K562 (cell line): ENCODE results near the gene KIF17. TPM values are rescaled to one million over a fixed set of nuclear protein-coding genes. Genes with fewer than 3 reads are reported as not detected.
A peak's percentile ranks its signal among the peaks of the same experiment; 100 is the strongest.

Experiments
- BRD4 ChIP-seq: fragments of 200-600 bp; sonication (generic); IDR thresholded peaks from 2 replicates; pipeline ENCODE4 v1.6.1; 2017; ENCODE audit warnings: inconsistent platforms
- CBX1 ChIP-seq: sonication (generic); IDR thresholded peaks from 2 replicates; pipeline ENCODE4 v1.6.1; 2016; ENCODE audit warnings: antibody characterized with exemption, low read depth, mild to moderate bottlenecking
- CBX3 ChIP-seq, 2 experiments: IDR thresholded peaks; 1 replicate in 1 of 2; 2 replicates in 1 of 2; pipeline ENCODE4 v1.6.1; 2012; ENCODE audit warnings: inconsistent platforms in 2 of 2, low read length in 2 of 2, borderline replicate concordance in 1 of 2, control low read depth in 1 of 2
- CHD1 ChIP-seq: fragments of 200-600 bp; sonication (generic); IDR thresholded peaks from one replicate; pipeline ENCODE4 v1.6.1; 2012; ENCODE audit warnings: mild to moderate bottlenecking, moderate library complexity, low read length, inconsistent platforms
- DNMT1 ChIP-seq: fragments of 450-650 bp; IDR thresholded peaks from 2 replicates; pipeline ENCODE4 v1.6.1; 2016; ENCODE audit warnings: antibody characterized with exemption, mild to moderate bottlenecking
- FIP1L1 ChIP-seq: fragments of 200-400 bp; formaldehyde crosslinking; IDR thresholded peaks from 2 replicates; pipeline ENCODE4 v1.6.1; 2018; ENCODE audit warnings: mild to moderate bottlenecking, low read depth, low read length; ENCODE audit not compliant: poor library complexity, severe bottlenecking
- GTF2F1 ChIP-seq: IDR thresholded peaks from 2 replicates; pipeline ENCODE4 v1.6.1; 2011; ENCODE audit warnings: low read depth, low read length, improper control_type of control experiment
- ID3 ChIP-seq, 2 experiments: fragments of 250-450 bp in 1 of 2; fragments of 450-650 bp in 1 of 2; sonication (Bioruptor Pico) in 1 of 2; IDR thresholded peaks; 2 replicates each; pipeline versions ENCODE4 v1.6.1 to v1.8.0; 2016 to 2021; ENCODE audit warnings: mild to moderate bottlenecking in 2 of 2, moderate library complexity in 2 of 2, missing compliant biosample characterization in 1 of 2, missing genetic modification characterization in 1 of 2
- PCBP1 ChIP-seq: fragments of 200-400 bp; formaldehyde crosslinking; IDR thresholded peaks from 2 replicates; pipeline ENCODE4 v1.6.1; 2018; ENCODE audit warnings: mild to moderate bottlenecking, low read depth, low read length; ENCODE audit not compliant: poor library complexity, severe bottlenecking
- POLR2B ChIP-seq: fragments of 450-650 bp; IDR thresholded peaks from 2 replicates; pipeline ENCODE4 v1.6.1; 2018; ENCODE audit warnings: low read depth; ENCODE audit not compliant: partially characterized antibody
- RBFOX2 ChIP-seq: fragments of 200-400 bp; formaldehyde crosslinking; IDR thresholded peaks from 2 replicates; pipeline ENCODE4 v1.6.1; 2017; ENCODE audit warnings: low read depth, mild to moderate bottlenecking, low read length, moderate library complexity
- REST ChIP-seq, 2 experiments: fragments of 450-650 bp; formaldehyde crosslinking in 1 of 2; IDR thresholded peaks; 2 replicates each; pipeline versions ENCODE4 v1.4.0 to v1.6.1; 2014 to 2020; ENCODE audit warnings: mild to moderate bottlenecking in 2 of 2, borderline replicate concordance in 1 of 2, low read depth in 1 of 2
- SRSF3 ChIP-seq: fragments of 200-400 bp; formaldehyde crosslinking; IDR thresholded peaks from 2 replicates; pipeline ENCODE4 v1.6.1; 2016; ENCODE audit warnings: mild to moderate bottlenecking, low read length, moderate library complexity; ENCODE audit not compliant: insufficient read depth
- STAT5B ChIP-seq: fragments of 250-450 bp; sonication (Bioruptor Pico); IDR thresholded peaks from 2 replicates; pipeline ENCODE4 v1.8.0; 2021; ENCODE audit warnings: mild to moderate bottlenecking, inconsistent platforms
- XRCC4 ChIP-seq: IDR thresholded peaks from one replicate; pipeline ENCODE4 v1.6.1; 2011; ENCODE audit not compliant: insufficient read depth, insufficient read length; ENCODE audit errors: extremely low read depth
- ZBTB1 ChIP-seq: sonication (generic); formaldehyde crosslinking; IDR thresholded peaks from 2 replicates; pipeline ENCODE4 v1.8.1; 2023; ENCODE audit warnings: missing genetic modification reagents, low read depth, mild to moderate bottlenecking, borderline replicate concordance
- ZEB2 ChIP-seq: fragments of 450-650 bp; IDR thresholded peaks from 2 replicates; pipeline ENCODE4 v1.6.1; 2016
- ZFP30 ChIP-seq: fragments of 250-450 bp; sonication (Bioruptor Pico); IDR thresholded peaks from 2 replicates; pipeline ENCODE4 v1.8.0; 2022; ENCODE audit warnings: moderate library complexity, mild to moderate bottlenecking, inconsistent platforms, borderline replicate concordance
- ZNF778 ChIP-seq: fragments of 450-650 bp; formaldehyde crosslinking; IDR thresholded peaks from 2 replicates; pipeline ENCODE4 v1.4.0; 2020; ENCODE audit warnings: mild to moderate bottlenecking, moderate library complexity
- polyA plus RNA-seq, 8 experiments: library from polyadenylated mRNA; depleted of rRNA in 4 of 8; stranded (reverse) in 5 of 8; unstranded in 3 of 8; fragments of >200 nt; fragmentation: Nextera tagmentation in 2 of 8; fragmentation: Illumina TruSeq in 1 of 8; extraction: Ambion mirVana in 2 of 8; extraction: Trizol in 1 of 8; gene quantifications; 2 replicates each; pipeline versions ENCODE4 v1.2.1 to v1.2.3, GENCODE V29; 2011 to 2014; ENCODE audit warnings: inconsistent platforms in 1 of 8, missing spikeins in 1 of 8
- total RNA-seq, 7 experiments: library from RNA; depleted of rRNA in 6 of 7; stranded (reverse); fragments of >200 nt in 6 of 7; fragmentation: Illumina TruSeq in 2 of 7; extraction: Trizol in 2 of 7; gene quantifications; 2 replicates each; pipeline versions ENCODE4 v1.2.1 to v1.2.3, GENCODE V29; 2011 to 2021; ENCODE audit warnings: low replicate concordance in 1 of 7

KIF17 gene
- total and polyA plus RNA-seq, 9 of the 15 experiments (the other 6 are each of a cell fraction or from before 2014, with no cell fraction given): 0.04 to 0.47 (median 0.18) TPM; not detected in 5

DNA sequence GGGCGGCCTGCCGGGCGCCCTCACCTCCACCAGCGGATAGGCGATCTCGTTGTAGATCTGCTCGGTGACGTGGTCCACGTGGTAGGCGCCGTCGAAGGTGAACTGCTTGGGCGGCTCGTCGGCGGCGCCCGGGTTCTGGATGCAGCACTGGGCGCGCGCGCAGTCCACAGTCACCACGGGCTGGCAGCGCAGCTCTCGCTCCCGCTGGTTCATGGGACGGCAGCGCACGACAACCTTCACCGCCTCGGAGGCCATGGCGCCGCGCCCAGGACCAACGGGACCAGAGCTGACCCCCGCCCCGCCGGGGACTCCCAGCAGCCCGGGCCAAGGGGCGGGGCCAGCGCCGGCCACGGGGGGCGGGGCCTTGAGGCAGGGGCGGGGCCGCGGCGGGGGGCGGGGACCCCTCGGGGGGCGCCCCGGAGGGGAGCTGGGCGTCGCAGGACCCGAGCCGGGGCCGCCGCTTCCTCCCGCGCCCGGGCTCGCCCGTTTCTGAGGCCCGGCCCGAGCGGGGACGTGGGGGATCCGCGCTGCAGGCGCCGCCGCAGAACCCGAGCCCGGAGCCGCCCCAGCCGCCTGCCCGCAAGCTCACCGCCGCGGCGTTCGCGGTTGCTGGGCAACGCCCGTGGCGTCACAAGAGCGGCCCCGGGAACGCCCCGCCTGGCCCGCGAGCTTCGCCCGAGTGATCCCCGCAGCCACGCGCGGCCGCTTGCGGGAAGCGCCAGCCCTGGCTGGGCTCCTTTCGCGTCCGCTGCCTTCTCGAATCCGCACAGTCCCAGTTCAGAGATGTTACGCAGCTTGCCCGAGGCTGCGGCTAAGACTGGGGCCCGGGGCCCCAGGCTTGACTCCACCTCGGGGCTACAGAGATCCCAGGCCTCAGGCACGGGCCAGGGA, at the start of gene KIF17 (continued):
- TF ChIP-seq REST (IDR thresholded peaks at IDR 0.05; ENCODE audit: borderline replicate concordance): no peak
- no peak for TF ChIP-seq REST (CRISPR knock-in tag; IDR thresholded peaks at IDR 0.05; ENCODE audit: low read depth)
- TF ChIP-seq PCBP1: no peak
- TF ChIP-seq CBX3 (IDR thresholded peaks at IDR 0.05; ENCODE audit: borderline replicate concordance in 1 of 2, low read length in 2 of 2): no peak
- no peak for TF ChIP-seq CHD1
- TF ChIP-seq XRCC4: no peak
- no peak for TF ChIP-seq ZEB2
- no peak for TF ChIP-seq SRSF3
- no peak for TF ChIP-seq ID3 (CRISPR knock-in tag; IDR thresholded peaks at IDR 0.05)
- TF ChIP-seq ID3 (tag; IDR thresholded peaks at IDR 0.05): peak; percentile 41; the same call in 1 of the 2 replicates
- no peak for TF ChIP-seq CBX1
- peak; percentile 99 for TF ChIP-seq ZBTB1 (CRISPR knock-in tag)
- TF ChIP-seq BRD4: no peak
- TF ChIP-seq POLR2B: no peak
- 0 out of 2 replicates have a peak, but pooled peaks have one; percentile 23 for TF ChIP-seq RBFOX2
- no peak for TF ChIP-seq ZNF778 (CRISPR knock-in tag)
- no peak for TF ChIP-seq DNMT1
- TF ChIP-seq GTF2F1: no peak
- no peak for TF ChIP-seq FIP1L1
- no peak for TF ChIP-seq ZFP30 (CRISPR knock-in tag)
- no peak for TF ChIP-seq STAT5B
